Panc1 (cell line): Measurements from ENCODE around the gene AP5Z1. TPM values are rescaled to one million over a fixed set of nuclear protein-coding genes. Genes with fewer than 3 reads are reported as not detected.
A peak's percentile ranks its signal among the peaks of the same experiment; 100 is the strongest.

Experiments used
- ATAC-seq: fragments of 200-7000 bp; cut with Tn5 transposase; 2 replicates; pipeline ENCODE4 v1.9.1; 2020; ENCODE audit warnings: mild to moderate bottlenecking, moderate library complexity
- BruUV-seq: library from RNA; stranded (reverse); fragments of 400-500 nt; replicated peaks from 2 replicates; lab custom pipeline; 2021; lab: Mats Ljungman, UMichigan
- CTCF ChIA-PET: fragments of 300-600 bp; sonication (Branson Sonifier 250); formaldehyde crosslinking; loops from one replicate; lab custom pipeline; 2022; ENCODE audit warnings: antibody characterized with exemption; lab: Charles Lee
- POLR2A ChIA-PET: fragments of 300-600 bp; sonication (Branson Sonifier 250); formaldehyde crosslinking; loops from one replicate; lab custom pipeline; 2022; ENCODE audit warnings: antibody characterized with exemption; lab: Charles Lee
- DNase-seq: peaks from one replicate; pipeline ENCODE4 v3.0.0-alpha.2; 2010; ENCODE audit warnings: low read depth, low spot score
- H3K27ac ChIP-seq: 2 replicates; pipeline ENCODE4 v1.5.1; 2011; ENCODE audit warnings: mild to moderate bottlenecking, low read length, inconsistent platforms
- H3K27me3 ChIP-seq: fragments of 200-500 bp; sonication (Bioruptor generic); 2 replicates; pipeline ENCODE4 v1.6.0; 2014; ENCODE audit warnings: low read length, inconsistent platforms; ENCODE audit not compliant: control insufficient read depth, insufficient read depth
- H3K36me3 ChIP-seq: fragments of 200-500 bp; sonication (Bioruptor generic); 2 replicates; pipeline ENCODE4 v1.5.1; 2014; ENCODE audit warnings: inconsistent platforms, mild to moderate bottlenecking, low read length, moderate library complexity; ENCODE audit not compliant: control insufficient read depth, insufficient read depth
- H3K4me1 ChIP-seq: 2 replicates; pipeline ENCODE4 v1.5.1; 2011; ENCODE audit warnings: inconsistent platforms, mild to moderate bottlenecking, low read length, moderate library complexity; ENCODE audit not compliant: control insufficient read depth, insufficient read depth
- H3K4me3 ChIP-seq, 2 experiments: 2 replicates each; pipeline ENCODE4 v1.5.1; 2011 to 2012; ENCODE audit warnings: low read depth in 2 of 2, low read length in 2 of 2, mild to moderate bottlenecking in 2 of 2, inconsistent platforms in 1 of 2, moderate library complexity in 1 of 2
- H3K9me3 ChIP-seq: fragments of 200-500 bp; sonication (Bioruptor generic); 2 replicates; pipeline ENCODE4 v1.5.1; 2014; ENCODE audit warnings: low read depth, mild to moderate bottlenecking, inconsistent platforms, low read length, moderate library complexity; ENCODE audit not compliant: control insufficient read depth, insufficient read depth
- POLR2AphosphoS5 ChIP-seq: IDR thresholded peaks from 2 replicates; pipeline ENCODE4 v1.6.1; 2012; ENCODE audit warnings: mild to moderate bottlenecking, low read depth, low read length, moderate library complexity
- SIN3A ChIP-seq: IDR thresholded peaks from 2 replicates; pipeline ENCODE4 v1.6.1; 2012; ENCODE audit warnings: low read depth, mild to moderate bottlenecking, low read length, moderate library complexity, borderline replicate concordance; ENCODE audit not compliant: insufficient read depth
- TCF7L2 ChIP-seq: IDR thresholded peaks from 2 replicates; pipeline ENCODE4 v1.6.1; 2011; ENCODE audit warnings: mild to moderate bottlenecking, low read depth, low read length, inconsistent platforms
- in situ Hi-C: cut with HindIII; loops from 2 replicates; pipeline ENCODE4 v1.10.0; 2016; ENCODE audit warnings: low sequenced_read_pairs, low pct_unique_long_range_greater_than_20kb
- intact Hi-C: fragments of 100-400 bp; cut with micrococcal nuclease; formaldehyde crosslinking; loops from one replicate; pipeline ENCODE4 v1.10.0; 2022; ENCODE audit not compliant: unreplicated experiment
- total RNA-seq: library from RNA; stranded (reverse); gene quantifications from one replicate; pipeline ENCODE4 v1.2.1, GENCODE V29; 2021; ENCODE audit not compliant: unreplicated experiment
- TF ChIP-seq, protein P1 (sequence below), 2 experiments: IDR thresholded peaks; 2 replicates each; pipeline ENCODE4 v1.6.1; 2011 to 2012; ENCODE audit warnings: low read depth in 2 of 2, control low read depth in 1 of 2, low read length in 1 of 2, mild to moderate bottlenecking in 1 of 2, moderate library complexity in 1 of 2; ENCODE audit not compliant: insufficient read depth in 1 of 2
- TF ChIP-seq, protein P2 (sequence below): fragments of 450-650 bp; IDR thresholded peaks from 2 replicates; pipeline ENCODE4 v1.5.1; 2017; ENCODE audit warnings: mild to moderate bottlenecking

The AP5Z1 gene
- total RNA-seq, 1 experiment from 2014 or later = 100.0 TPM

- TF ChIP-seq SIN3A = no peak
- in situ Hi-C loops (no loop called here), intact Hi-C loops (no loop called here)
- POLR2A ChIA-PET = no interaction called here
- H3K4me1 ChIP-seq = peaks cover 28% of the 10 kb centered on the region
- peak overlapping the region; percentile 88; the same call in 1 of the 2 replicates for H3K27ac ChIP-seq
- no peaks in the 10 kb centered on the region for H3K9me3 ChIP-seq
- no peaks in the 10 kb centered on the region for H3K36me3 ChIP-seq
- DNase-seq (no peak), ATAC-seq (no peak)
- H3K4me3 ChIP-seq = no peak overlapping the region
- H3K27me3 ChIP-seq = no peaks in the 10 kb centered on the region
- CTCF ChIA-PET = no interaction called here
- BruUV-seq = no TSS peak
Measured at GRCh38 chr7:4747013-4747412, 28.4 kb upstream of the AP5Z1 start.

- H3K9me3 ChIP-seq = no peaks in the 10 kb centered on the region
- H3K4me3 ChIP-seq = no peak overlapping the region
- in situ Hi-C loops = no loop called here
- POLR2A ChIA-PET = no interaction called here
- no peaks in the 10 kb centered on the region for H3K36me3 ChIP-seq
- no peaks in the 10 kb centered on the region for H3K27me3 ChIP-seq
- no peak overlapping the region for H3K27ac ChIP-seq
- peaks cover 28% of the 10 kb centered on the region for H3K4me1 ChIP-seq
- CTCF ChIA-PET = no interaction called here
- DNase-seq (no peak), ATAC-seq (no peak)
- TF ChIP-seq SIN3A (no peak), TCF7L2 (no peak), POLR2AphosphoS5 (no peak)
- TF ChIP-seq, protein P1, sequence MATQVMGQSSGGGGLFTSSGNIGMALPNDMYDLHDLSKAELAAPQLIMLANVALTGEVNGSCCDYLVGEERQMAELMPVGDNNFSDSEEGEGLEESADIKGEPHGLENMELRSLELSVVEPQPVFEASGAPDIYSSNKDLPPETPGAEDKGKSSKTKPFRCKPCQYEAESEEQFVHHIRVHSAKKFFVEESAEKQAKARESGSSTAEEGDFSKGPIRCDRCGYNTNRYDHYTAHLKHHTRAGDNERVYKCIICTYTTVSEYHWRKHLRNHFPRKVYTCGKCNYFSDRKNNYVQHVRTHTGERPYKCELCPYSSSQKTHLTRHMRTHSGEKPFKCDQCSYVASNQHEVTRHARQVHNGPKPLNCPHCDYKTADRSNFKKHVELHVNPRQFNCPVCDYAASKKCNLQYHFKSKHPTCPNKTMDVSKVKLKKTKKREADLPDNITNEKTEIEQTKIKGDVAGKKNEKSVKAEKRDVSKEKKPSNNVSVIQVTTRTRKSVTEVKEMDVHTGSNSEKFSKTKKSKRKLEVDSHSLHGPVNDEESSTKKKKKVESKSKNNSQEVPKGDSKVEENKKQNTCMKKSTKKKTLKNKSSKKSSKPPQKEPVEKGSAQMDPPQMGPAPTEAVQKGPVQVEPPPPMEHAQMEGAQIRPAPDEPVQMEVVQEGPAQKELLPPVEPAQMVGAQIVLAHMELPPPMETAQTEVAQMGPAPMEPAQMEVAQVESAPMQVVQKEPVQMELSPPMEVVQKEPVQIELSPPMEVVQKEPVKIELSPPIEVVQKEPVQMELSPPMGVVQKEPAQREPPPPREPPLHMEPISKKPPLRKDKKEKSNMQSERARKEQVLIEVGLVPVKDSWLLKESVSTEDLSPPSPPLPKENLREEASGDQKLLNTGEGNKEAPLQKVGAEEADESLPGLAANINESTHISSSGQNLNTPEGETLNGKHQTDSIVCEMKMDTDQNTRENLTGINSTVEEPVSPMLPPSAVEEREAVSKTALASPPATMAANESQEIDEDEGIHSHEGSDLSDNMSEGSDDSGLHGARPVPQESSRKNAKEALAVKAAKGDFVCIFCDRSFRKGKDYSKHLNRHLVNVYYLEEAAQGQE (IDR thresholded peaks at IDR 0.05; ENCODE audit: insufficient read depth in 1 of 2, low read depth in 2 of 2, low read length in 1 of 2) = no peak
- TF ChIP-seq, protein P2, sequence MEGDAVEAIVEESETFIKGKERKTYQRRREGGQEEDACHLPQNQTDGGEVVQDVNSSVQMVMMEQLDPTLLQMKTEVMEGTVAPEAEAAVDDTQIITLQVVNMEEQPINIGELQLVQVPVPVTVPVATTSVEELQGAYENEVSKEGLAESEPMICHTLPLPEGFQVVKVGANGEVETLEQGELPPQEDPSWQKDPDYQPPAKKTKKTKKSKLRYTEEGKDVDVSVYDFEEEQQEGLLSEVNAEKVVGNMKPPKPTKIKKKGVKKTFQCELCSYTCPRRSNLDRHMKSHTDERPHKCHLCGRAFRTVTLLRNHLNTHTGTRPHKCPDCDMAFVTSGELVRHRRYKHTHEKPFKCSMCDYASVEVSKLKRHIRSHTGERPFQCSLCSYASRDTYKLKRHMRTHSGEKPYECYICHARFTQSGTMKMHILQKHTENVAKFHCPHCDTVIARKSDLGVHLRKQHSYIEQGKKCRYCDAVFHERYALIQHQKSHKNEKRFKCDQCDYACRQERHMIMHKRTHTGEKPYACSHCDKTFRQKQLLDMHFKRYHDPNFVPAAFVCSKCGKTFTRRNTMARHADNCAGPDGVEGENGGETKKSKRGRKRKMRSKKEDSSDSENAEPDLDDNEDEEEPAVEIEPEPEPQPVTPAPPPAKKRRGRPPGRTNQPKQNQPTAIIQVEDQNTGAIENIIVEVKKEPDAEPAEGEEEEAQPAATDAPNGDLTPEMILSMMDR = no peak
- no TSS peak for BruUV-seq
- intact Hi-C loops = no loop called here
Measured at GRCh38 chr7:4747746-4748145, 27.7 kb upstream of the AP5Z1 start.

DNA sequence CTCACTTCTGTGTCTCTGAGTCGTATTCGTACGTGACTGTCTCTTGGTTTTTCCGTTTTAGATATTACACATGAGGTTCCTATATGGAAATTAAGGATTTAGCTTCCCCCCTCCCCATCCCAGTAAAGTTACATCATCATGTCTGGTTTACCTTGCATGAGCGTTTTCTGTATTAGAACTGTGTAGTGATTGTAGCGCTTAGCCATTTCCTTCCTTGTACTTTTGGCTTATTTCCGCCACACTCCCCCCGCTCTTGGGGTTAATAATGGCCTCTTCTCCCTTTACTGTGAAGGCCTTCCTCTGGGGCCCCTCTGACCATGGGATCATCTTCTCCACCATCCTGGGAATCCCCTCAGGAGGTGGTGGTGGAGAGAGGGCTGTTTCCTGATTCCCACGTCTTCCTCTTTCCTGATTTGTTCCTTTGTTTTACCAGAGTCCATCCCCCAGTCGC lies 27.2 kb upstream of the AP5Z1 start:
- TF ChIP-seq TCF7L2 (no peak), POLR2AphosphoS5 (no peak), SIN3A (no peak)
- TF ChIP-seq, protein P1 (IDR thresholded peaks at IDR 0.05; ENCODE audit: insufficient read depth in 1 of 2, low read depth in 2 of 2, low read length in 1 of 2) = no peak
- TF ChIP-seq, protein P2 = no peak
- in situ Hi-C loops = no loop called here
- DNase-seq (no peak), ATAC-seq (no peak)
- intact Hi-C loops = no loop called here
- peaks cover 28% of the 10 kb centered on the region for H3K4me1 ChIP-seq
- no peak overlapping the region for H3K4me3 ChIP-seq
- no TSS peak for BruUV-seq
- H3K36me3 ChIP-seq = no peaks in the 10 kb centered on the region
- H3K27ac ChIP-seq = no peak overlapping the region
- H3K9me3 ChIP-seq = no peaks in the 10 kb centered on the region
- ChIA-PET POLR2A (no interaction called here), CTCF (no interaction called here)
- H3K27me3 ChIP-seq = no peaks in the 10 kb centered on the region
